ENCODE results near the gene UBALD2.
"Not testable (repeated sequence)": the region's sequence is repeated elsewhere in the genome, so short reads cannot be mapped to it uniquely, and the experiment has no call there.

Gene UBALD2

GRCh38 chr17:76266244-76266938 is 1.2 kb downstream of the UBALD2 start:
- no peak for DNase-seq

DNA sequence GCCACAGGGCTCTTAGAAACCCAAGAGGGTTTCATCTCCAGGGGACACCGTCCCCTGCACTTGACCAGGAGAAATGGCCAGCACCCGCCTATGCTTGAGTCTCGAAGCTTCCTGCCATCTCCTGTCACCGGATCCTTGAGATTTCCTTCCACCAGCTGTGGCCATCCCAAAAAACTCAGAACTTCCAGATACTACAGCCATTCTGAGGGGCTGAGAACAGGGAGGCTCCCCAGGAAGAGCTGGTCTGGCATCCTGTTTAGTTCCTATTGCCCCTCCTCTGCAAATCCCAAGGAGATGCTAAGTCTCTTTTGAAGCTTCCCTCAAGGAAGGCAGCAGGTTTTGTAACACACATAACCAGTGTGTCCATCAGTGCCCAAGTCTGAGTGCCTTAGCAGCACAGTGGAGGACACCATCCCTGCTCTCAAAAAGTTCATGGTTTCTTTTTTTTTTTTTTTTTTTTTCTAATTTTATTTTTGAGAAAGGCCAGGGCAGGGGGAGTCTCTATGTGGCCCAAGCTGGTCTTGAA is 2.0 kb downstream of the UBALD2 start:
- DNase-seq: no peak

GRCh38 chr17:76267581-76268001 is 2.4 kb downstream of the UBALD2 start:
- DNase-seq: not testable (repeated sequence)

GRCh38 chr17:76268015-76268749 is 3.0 kb downstream of the UBALD2 start:
- DNase-seq: no peak

- DNase-seq: no peak
These were observed 4.1 kb downstream of the UBALD2 start for GRCh38 chr17:76268991-76269981.

DNA sequence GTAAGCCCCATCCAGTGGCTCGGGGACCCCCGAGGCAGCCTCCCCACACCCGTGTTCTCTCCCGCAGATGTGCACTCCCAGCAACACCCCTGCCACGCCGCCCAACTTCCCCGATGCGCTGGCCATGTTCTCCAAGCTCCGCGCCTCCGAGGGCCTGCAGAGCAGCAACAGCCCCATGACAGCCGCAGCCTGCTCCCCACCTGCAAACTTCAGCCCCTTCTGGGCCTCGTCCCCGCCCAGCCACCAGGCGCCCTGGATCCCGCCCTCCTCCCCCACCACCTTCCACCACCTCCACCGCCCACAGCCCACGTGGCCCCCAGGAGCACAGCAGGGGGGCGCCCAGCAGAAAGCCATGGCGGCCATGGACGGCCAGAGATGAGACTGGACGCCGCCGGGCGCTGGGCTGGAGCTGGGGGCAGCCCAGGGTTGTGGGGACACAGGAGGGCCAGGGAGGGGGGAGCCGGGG is 5.0 kb downstream of the UBALD2 start:
- DNase-seq: no peak

- DNase-seq: no peak
These were observed 5.9 kb downstream of the UBALD2 start for GRCh38 chr17:76270770-76271668.

GRCh38 chr17:76271669-76272540 is 6.8 kb downstream of the UBALD2 start:
- no peak for DNase-seq

DNA sequence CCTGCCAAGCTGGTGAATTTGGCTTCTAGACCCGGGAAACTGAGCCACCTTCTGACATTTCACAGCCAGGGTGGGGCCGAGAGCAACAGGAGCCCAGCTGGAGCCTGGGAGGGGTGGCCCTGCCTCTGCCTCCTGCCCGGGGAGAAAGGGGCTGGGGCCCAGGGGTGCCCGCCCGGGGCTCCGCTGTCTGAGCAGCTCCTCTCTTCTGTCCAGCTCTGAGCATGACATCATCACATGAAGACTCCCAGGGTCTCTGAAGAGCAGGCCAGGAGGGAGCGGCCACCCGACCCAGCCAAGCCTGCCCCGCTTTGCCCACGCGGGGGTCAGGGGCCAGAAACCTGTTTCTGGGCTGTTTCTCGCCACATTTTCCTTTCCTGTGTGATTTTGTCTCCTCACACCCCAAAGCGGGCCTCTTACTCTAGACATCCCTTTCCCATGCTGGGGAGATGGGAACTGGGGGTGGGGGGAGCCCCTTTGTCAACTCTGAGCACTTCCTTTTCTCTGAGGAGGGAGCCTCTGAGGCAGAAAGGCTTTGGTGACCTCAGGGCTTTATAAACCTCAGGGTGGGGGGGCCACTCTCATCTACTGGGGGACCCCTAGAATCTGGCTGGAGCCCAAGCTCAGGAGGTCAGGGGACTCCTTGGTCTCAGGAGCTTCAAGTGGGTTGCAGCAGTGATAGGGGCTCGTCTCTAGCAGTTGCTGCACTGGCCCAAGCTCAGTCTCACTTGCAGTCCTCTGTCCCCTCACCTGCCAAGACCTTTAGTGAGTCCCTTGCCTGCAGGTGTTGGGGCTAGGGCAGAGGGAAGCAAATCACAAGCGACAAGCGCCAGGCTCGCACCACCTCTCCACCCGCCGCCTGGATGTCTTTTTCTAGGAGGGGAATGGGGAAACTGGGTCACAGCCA is 7.6 kb downstream of the UBALD2 start:
- no peak for DNase-seq

DNA sequence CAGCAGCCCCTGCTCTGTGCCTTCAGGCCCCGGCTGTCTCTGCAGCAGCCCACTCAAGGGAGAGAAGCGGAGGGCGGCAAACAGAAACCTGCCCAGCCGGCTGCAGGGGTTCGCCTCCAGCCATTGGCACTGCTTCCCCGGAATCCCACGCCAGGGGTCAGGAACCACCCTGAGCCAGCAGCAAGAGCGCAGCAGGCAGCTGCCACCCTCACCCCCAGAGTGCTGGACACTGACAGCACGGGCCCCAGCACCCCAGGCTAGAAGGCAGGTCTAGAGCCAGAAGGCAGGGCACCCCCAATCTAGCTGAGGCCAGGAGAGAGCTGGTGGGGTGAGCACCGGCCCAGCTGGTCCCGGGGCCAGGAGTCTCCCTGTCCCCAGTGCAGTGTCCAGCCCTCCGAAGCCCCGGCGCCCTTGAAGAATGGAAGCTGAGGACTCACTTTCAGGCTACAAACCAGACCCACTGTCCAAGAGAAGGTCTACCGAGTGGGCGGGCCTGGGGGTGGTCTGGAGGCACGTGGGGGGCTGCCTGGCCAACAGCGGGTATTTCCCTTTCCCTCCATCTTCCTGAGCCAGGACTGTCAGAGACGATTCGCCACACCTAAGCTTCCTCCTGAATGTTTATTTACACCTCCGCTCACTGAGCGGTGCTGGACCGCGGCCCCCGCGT is 8.4 kb downstream of the UBALD2 start:
- no peak for DNase-seq

DNA sequence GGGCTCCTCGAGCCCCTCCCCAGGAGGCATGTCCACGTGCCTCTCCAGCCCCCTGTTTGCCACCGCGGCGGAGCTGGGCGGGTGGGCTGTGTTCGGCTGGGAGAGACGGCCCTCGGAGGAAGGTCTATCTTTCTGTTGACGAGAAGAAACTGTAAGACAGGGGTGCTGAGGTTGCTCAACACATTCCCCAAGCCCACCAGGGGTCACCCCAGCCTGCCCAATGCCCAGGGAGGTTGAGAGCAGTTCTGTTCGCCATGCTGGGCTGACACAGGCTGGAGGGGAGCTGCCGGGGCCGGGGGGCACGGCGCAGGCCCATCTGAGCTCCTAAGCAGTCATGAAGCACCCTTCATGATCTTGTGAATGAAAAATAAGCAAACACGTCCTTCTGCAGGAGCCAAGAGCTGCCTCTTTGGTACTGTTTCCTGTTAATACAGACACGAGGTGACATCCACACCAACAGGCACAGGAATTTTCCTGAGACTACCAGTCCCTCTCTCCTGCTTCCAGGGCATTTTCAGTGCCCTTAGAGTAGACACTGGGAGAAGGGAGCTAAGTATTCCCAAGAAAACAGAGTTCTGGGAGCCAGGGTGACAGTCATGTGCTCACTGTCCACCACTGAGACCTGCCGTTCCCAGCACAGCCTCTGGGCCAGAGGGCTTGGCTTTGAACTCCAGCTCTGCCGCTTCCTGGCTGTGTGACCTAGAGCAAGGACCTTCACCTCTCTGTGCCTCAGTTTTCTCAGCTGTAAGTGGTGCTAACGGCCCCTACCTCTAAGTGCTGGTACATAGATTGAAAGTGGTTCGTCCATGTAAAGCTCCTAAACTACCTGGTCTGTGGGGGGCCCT is 9.2 kb downstream of the UBALD2 start:
- no peak for DNase-seq

GRCh38 chr17:76275382-76276068 is 10.4 kb downstream of the UBALD2 start:
- no peak for DNase-seq

DNA sequence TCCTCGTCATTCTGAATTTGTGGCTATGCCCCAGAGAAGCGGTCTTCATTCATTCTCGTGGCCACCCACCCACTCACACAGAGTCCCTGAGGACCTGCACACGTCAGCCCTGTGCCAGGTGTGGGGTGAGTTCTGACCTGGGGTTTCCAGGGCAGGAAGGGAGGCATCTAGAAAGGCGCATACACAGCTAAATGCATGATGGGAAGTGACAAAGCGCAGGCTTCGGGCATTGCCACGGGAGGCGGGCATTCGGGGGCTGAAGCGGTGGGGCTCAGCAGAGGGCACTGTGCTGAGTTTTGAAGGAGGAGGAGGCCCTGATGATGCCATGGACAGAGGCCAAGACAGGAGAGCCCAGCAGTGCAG is 10.9 kb downstream of the UBALD2 start:
- no peak for DNase-seq

GRCh38 chr17:76276461-76277299 is 11.5 kb downstream of the UBALD2 start:
- no peak for DNase-seq

DNA sequence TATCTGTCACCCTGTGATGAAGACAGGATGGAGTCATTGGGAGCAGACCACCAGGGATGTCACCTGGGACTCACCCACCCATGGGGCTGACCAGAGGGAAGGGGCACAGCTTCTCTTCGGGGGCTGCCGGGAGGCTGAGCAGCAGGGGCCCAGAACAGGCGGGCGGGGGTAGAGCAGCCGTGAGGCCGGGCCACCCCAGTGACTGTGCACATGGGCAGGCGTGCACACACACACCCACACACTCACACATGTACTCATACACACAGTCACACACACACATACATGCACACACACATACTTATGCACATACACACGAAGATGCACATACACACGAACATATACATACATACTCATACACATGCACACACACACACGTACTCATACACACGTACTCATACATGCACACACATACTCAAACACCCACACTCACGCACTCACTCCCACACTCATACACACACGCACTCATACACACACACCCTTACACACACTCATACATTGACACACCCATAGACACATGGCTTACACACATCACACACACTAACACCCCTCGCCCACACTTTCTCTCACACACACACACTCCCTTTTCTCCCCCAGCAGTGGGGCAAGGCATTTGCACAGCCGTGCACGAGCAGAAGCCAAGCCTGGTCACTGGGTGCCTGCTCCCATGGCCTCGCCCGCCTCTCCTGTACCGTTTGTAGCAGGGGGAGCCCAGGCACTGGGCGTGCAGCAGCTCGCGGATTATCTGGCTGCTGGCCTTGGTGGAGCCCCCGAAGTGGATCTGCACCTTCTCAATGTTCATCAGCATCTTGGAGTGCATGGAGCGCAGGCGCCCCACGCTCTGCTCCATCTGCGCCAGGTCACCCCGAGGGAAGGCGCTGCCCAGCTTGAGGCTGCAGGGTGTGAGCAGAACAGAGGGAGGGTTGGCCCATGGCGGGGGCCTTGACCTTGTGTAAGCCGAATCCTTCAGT is 12.4 kb downstream of the UBALD2 start:
- no peak for DNase-seq
